Measurements from ENCODE around the gene COL8A1. TPM values are rescaled to one million over a fixed set of nuclear protein-coding genes. Genes with fewer than 3 reads are reported as not detected.

The COL8A1 gene
- total and polyA plus RNA-seq, 2 donors = 0.09 to 5.9 TPM

DNA sequence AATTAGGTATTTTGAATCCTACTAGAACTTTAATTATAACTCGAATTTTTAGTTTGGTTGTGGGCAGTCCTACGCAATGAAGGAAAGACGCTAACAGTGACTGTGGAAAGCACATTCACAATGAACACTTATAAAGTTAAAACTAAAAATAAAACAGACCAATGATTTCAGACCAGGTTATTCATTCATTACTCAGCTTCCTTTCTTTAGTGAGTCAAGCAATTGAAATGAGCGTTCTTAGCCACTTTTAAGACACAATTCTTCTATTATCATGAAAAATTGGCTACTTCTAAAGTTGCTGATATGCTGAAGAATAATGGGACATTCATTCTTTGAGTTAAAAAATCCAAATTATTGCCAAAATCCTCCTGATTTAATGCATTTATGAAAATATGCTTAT, 113.3 kb downstream of the COL8A1 start:
- no peak overlapping the region for H3K4me3 ChIP-seq (ENCODE audit: low read length in 2 of 2)

DNA sequence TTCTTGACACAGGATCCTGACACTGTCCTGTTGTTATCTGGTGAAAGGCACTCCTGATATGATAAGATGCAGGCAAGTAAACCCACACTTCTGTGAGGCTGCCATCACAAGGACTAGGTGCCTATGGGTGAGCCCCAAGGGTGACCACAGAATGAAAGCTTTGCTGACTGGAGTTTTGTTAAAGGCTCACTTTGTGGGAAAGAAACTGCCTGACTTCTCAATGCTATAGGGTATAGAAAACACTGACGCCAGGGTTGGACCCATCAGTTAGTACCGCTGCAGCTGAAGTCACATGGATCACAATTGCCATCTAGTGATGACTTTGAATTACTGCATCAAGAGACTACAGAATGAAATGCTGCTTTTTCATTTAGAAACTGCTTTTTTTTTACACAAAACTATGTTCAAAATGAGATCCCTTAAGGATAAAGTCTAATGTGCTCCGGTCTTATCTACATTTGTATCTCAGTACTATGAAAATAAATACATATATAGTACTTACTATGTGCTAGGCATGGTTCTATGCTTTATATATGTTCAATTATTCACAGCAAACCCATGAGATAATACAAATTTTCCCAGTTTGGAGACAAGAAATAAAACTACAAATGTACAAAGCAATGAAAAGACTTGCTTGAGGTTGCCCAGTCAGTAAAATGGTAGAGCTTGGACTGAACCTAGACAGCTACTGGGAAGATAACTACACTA, 115.0 kb downstream of the COL8A1 start:
- Histone ChIP-seq H3K27ac (ENCODE audit: low read depth in 1 of 2, low read length in 1 of 2) (no peak overlapping the region), H3K4me1 (ENCODE audit: control insufficient read depth in 2 of 2, insufficient read depth in 2 of 2, low read length in 2 of 2) (no peaks in the 10 kb centered on the region), H3K4me3 (ENCODE audit: low read length in 2 of 2) (no peak overlapping the region), H3K9me3 (ENCODE audit: control insufficient read depth in 2 of 2, insufficient read depth in 1 of 2, low read length in 1 of 2) (no peaks in the 10 kb centered on the region), H3K27me3 (ENCODE audit: control insufficient read depth in 2 of 2, insufficient read depth in 1 of 2, low read length in 1 of 2) (no peaks in the 10 kb centered on the region), H3K36me3 (ENCODE audit: control insufficient read depth in 2 of 2, insufficient read depth in 2 of 2, low read length in 1 of 2) (no peaks in the 10 kb centered on the region)
- peak in 7 of 9 donors; percentile 3 to 33 (median 6) for DNase-seq (ENCODE audit: low read depth in 6 of 9, low spot score in 9 of 9)
- WGBS = 3% methylated on average over 3 of the region's 3 CpGs

More for the DNA sequence above, 113.3 kb downstream of the COL8A1 start:
- WGBS = 96% methylated on average over 4 of the region's 4 CpGs
- no peak for DNase-seq (ENCODE audit: low read depth in 6 of 9, low spot score in 9 of 9)
- H3K4me1 ChIP-seq (ENCODE audit: control insufficient read depth in 2 of 2, insufficient read depth in 2 of 2, low read length in 2 of 2) = no peaks in the 10 kb centered on the region
- no peaks in the 10 kb centered on the region for H3K9me3 ChIP-seq (ENCODE audit: control insufficient read depth in 2 of 2, insufficient read depth in 1 of 2, low read length in 1 of 2)
- H3K36me3 ChIP-seq (ENCODE audit: control insufficient read depth in 2 of 2, insufficient read depth in 2 of 2, low read length in 1 of 2) = no peaks in the 10 kb centered on the region
- no peaks in the 10 kb centered on the region for H3K27me3 ChIP-seq (ENCODE audit: control insufficient read depth in 2 of 2, insufficient read depth in 1 of 2, low read length in 1 of 2)
- H3K27ac ChIP-seq (ENCODE audit: low read depth in 1 of 2, low read length in 1 of 2) = no peak overlapping the region

DNA sequence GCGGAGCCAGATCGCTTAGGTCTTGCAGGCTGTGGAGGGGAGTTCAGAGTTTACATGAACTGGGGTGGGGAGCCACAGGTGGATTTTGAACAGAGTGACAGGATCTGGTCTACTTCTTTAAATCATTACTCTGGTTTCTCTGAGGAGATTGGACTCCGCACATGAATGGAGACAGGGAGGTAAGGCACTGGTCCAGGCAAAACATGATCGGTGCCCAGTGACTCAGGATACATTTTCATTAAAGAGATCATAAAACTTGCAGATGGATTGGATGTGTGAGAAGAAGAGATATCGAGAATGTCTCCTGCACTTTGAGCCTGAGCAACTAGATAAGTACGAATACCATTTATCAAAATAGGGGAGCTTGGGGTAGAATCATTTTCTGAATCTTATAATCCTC, 117.4 kb downstream of the COL8A1 start:
- Histone ChIP-seq H3K27ac (ENCODE audit: low read depth in 1 of 2, low read length in 1 of 2) (no peak overlapping the region), H3K4me3 (ENCODE audit: low read length in 2 of 2) (no peak overlapping the region), H3K36me3 (ENCODE audit: control insufficient read depth in 2 of 2, insufficient read depth in 2 of 2, low read length in 1 of 2) (no peaks in the 10 kb centered on the region), H3K27me3 (ENCODE audit: control insufficient read depth in 2 of 2, insufficient read depth in 1 of 2, low read length in 1 of 2) (no peaks in the 10 kb centered on the region), H3K4me1 (ENCODE audit: control insufficient read depth in 2 of 2, insufficient read depth in 2 of 2, low read length in 2 of 2) (no peaks in the 10 kb centered on the region), H3K9me3 (ENCODE audit: control insufficient read depth in 2 of 2, insufficient read depth in 1 of 2, low read length in 1 of 2) (no peaks in the 10 kb centered on the region)
- WGBS = 93% methylated on average over 6 of the region's 6 CpGs
- DNase-seq (ENCODE audit: low read depth in 6 of 9, low spot score in 9 of 9) = no peak

DNA sequence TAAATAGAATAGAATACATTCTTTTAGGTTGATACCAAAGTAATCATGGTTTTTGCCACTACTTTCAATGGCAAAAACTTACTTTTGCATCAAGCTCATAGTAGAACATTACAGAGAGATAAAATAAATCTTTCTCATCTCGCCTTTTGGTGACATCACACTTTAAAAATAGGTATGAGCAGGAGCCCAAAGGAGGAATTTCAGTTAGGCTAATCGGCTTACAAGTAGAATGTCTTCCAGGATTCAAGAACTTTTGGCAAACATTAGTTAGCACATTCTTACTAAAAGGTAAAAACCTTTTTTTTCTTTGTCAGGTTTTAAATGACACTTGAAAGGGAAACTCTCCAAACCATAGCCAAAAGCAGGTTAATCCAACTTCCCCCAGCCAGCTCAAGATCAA, 119.6 kb downstream of the COL8A1 start:
- no peaks in the 10 kb centered on the region for H3K27me3 ChIP-seq (ENCODE audit: control insufficient read depth in 2 of 2, insufficient read depth in 1 of 2, low read length in 1 of 2)
- 89% methylated on average over 2 of the region's 2 CpGs for WGBS
- H3K4me1 ChIP-seq (ENCODE audit: control insufficient read depth in 2 of 2, insufficient read depth in 2 of 2, low read length in 2 of 2) = no peaks in the 10 kb centered on the region
- no peaks in the 10 kb centered on the region for H3K36me3 ChIP-seq (ENCODE audit: control insufficient read depth in 2 of 2, insufficient read depth in 2 of 2, low read length in 1 of 2)
- no peaks in the 10 kb centered on the region for H3K9me3 ChIP-seq (ENCODE audit: control insufficient read depth in 2 of 2, insufficient read depth in 1 of 2, low read length in 1 of 2)
- no peak overlapping the region for H3K27ac ChIP-seq (ENCODE audit: low read depth in 1 of 2, low read length in 1 of 2)
- H3K4me3 ChIP-seq (ENCODE audit: low read length in 2 of 2) = no peak overlapping the region
- DNase-seq (ENCODE audit: low read depth in 6 of 9, low spot score in 9 of 9) = no peak

DNA sequence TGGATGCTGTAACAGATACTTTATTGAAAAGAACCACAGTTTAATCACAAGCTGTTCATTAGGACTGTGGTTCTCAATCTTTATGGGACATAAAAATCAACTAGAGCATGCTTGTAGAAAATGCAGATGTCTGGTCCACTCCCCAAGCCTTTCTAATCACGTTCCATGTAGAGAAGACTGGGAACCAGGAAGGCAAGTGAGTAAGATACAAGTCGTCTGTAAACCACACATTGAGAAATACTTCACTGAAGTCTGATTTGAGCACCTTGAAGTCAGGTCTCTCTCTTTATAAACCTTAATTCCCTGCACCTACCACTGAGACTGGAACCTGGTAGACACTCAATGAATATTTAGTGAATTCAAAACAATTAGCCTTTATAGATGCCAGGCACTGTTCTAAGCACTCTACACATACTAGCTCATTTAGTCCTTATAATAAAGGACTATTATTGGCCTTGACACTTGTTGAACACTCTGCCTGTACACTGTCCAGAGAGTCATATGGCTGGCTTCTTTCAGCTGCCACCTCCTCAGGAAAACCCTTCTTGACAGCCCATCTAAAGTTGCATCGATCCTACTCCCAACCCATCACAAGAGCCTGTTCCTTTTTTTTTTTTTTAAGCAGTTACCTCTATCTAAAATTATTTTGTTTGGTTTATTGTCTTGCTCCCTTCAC, 120.2 kb downstream of the COL8A1 start:
- Histone ChIP-seq H3K36me3 (ENCODE audit: control insufficient read depth in 2 of 2, insufficient read depth in 2 of 2, low read length in 1 of 2) (no peaks in the 10 kb centered on the region), H3K27me3 (ENCODE audit: control insufficient read depth in 2 of 2, insufficient read depth in 1 of 2, low read length in 1 of 2) (no peaks in the 10 kb centered on the region), H3K9me3 (ENCODE audit: control insufficient read depth in 2 of 2, insufficient read depth in 1 of 2, low read length in 1 of 2) (no peaks in the 10 kb centered on the region), H3K4me3 (ENCODE audit: low read length in 2 of 2) (no peak overlapping the region), H3K4me1 (ENCODE audit: control insufficient read depth in 2 of 2, insufficient read depth in 2 of 2, low read length in 2 of 2) (no peaks in the 10 kb centered on the region), H3K27ac (ENCODE audit: low read depth in 1 of 2, low read length in 1 of 2) (no peak overlapping the region)
- WGBS = 90% methylated on average over 3 of the region's 3 CpGs
- DNase-seq (ENCODE audit: low read depth in 6 of 9, low spot score in 9 of 9) = no peak

DNA sequence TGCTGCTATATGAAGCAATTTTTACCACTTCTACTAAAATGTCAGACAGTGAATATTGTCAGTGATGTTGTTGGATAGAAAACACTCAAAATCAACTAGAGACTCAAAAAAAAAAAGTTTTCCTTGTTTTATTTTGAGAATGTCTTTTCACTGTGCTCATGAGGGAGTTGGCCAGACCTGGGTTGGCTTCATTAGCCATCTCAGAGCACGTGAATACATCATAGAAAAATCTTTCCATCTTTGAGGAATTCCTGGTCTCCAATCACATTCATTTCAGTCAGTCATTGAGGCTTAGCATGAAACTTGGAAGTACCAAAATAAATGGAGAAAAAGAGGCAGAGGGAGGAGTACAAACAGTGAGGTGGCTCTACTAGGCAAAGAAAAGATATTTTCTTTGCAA, 121.6 kb downstream of the COL8A1 start:
- no peaks in the 10 kb centered on the region for H3K27me3 ChIP-seq (ENCODE audit: control insufficient read depth in 2 of 2, insufficient read depth in 1 of 2, low read length in 1 of 2)
- no peaks in the 10 kb centered on the region for H3K9me3 ChIP-seq (ENCODE audit: control insufficient read depth in 2 of 2, insufficient read depth in 1 of 2, low read length in 1 of 2)
- H3K4me1 ChIP-seq (ENCODE audit: control insufficient read depth in 2 of 2, insufficient read depth in 2 of 2, low read length in 2 of 2) = no peaks in the 10 kb centered on the region
- WGBS = 80% methylated on average over 1 of the region's 1 CpG
- H3K27ac ChIP-seq (ENCODE audit: low read depth in 1 of 2, low read length in 1 of 2) = no peak overlapping the region
- H3K4me3 ChIP-seq (ENCODE audit: low read length in 2 of 2) = no peak overlapping the region
- no peaks in the 10 kb centered on the region for H3K36me3 ChIP-seq (ENCODE audit: control insufficient read depth in 2 of 2, insufficient read depth in 2 of 2, low read length in 1 of 2)
- DNase-seq (ENCODE audit: low read depth in 6 of 9, low spot score in 9 of 9) = no peak

DNA sequence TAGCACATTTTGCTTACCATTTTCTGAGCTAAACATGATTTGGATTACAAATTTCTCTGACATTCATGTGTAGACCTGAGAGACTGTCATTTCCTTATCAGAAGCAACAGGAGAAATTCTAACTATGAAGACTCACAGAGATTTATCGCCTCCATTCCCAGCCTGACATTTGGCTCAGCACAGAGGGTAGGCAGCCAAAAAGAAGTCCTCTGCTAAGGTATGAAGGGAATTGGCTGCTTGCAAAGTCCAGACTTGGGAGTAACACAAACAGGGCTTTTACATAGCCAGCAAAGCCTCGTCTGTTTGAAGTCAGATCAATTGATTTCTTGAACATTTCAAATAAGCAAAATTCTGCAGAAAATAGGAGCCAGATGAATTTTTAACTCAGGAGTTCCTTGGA, 122.2 kb downstream of the COL8A1 start:
- H3K4me1 ChIP-seq (ENCODE audit: control insufficient read depth in 2 of 2, insufficient read depth in 2 of 2, low read length in 2 of 2) = no peaks in the 10 kb centered on the region
- H3K27ac ChIP-seq (ENCODE audit: low read depth in 1 of 2, low read length in 1 of 2) = no peak overlapping the region
- H3K27me3 ChIP-seq (ENCODE audit: control insufficient read depth in 2 of 2, insufficient read depth in 1 of 2, low read length in 1 of 2) = no peaks in the 10 kb centered on the region
- H3K9me3 ChIP-seq (ENCODE audit: control insufficient read depth in 2 of 2, insufficient read depth in 1 of 2, low read length in 1 of 2) = no peaks in the 10 kb centered on the region
- H3K36me3 ChIP-seq (ENCODE audit: control insufficient read depth in 2 of 2, insufficient read depth in 2 of 2, low read length in 1 of 2) = no peaks in the 10 kb centered on the region
- DNase-seq (ENCODE audit: low read depth in 6 of 9, low spot score in 9 of 9) = no peak
- 92% methylated on average over 2 of the region's 2 CpGs for WGBS
- no peak overlapping the region for H3K4me3 ChIP-seq (ENCODE audit: low read length in 2 of 2)

DNA sequence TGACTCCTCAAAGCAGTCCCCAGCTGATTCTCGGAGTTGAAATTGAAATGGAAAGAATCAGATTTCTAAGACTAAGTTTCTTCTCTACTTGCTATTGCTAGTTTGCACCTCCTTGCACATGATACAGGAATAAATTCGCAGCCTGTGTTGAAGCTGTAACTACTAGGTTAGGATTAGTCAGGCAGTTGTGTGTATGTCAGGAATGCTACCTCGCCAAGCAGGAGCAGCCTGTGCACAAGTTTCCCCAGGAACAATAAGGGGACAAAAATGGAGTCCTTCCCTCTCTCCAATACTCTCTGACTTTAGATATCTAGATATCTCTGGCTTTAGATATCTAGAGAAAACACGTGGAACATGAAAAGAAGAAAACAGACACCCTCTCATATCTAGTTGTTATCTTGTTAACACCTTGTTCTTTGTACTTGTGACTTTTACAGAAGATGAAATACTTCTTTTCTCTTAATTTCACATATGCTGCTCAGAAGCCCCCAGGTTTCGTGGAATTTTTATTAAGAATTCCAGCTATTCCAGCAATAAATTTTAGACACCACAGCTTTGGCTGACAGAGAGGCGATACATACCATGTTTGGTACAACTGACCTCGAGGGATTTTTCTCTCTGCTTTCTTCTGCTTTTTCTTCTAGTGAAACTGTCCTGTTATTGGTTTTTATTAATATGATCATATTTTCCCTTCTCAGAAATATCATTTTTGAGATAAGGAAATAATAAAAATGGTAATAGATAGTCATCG, 123.2 kb downstream of the COL8A1 start:
- 90% methylated on average over 8 of the region's 8 CpGs for WGBS
- no peak for DNase-seq (ENCODE audit: low read depth in 6 of 9, low spot score in 9 of 9)
- Histone ChIP-seq H3K36me3 (ENCODE audit: control insufficient read depth in 2 of 2, insufficient read depth in 2 of 2, low read length in 1 of 2) (no peaks in the 10 kb centered on the region), H3K4me3 (ENCODE audit: low read length in 2 of 2) (no peak overlapping the region), H3K27me3 (ENCODE audit: control insufficient read depth in 2 of 2, insufficient read depth in 1 of 2, low read length in 1 of 2) (no peaks in the 10 kb centered on the region), H3K4me1 (ENCODE audit: control insufficient read depth in 2 of 2, insufficient read depth in 2 of 2, low read length in 2 of 2) (no peaks in the 10 kb centered on the region), H3K27ac (ENCODE audit: low read depth in 1 of 2, low read length in 1 of 2) (no peak overlapping the region), H3K9me3 (ENCODE audit: control insufficient read depth in 2 of 2, insufficient read depth in 1 of 2, low read length in 1 of 2) (no peaks in the 10 kb centered on the region)

DNA sequence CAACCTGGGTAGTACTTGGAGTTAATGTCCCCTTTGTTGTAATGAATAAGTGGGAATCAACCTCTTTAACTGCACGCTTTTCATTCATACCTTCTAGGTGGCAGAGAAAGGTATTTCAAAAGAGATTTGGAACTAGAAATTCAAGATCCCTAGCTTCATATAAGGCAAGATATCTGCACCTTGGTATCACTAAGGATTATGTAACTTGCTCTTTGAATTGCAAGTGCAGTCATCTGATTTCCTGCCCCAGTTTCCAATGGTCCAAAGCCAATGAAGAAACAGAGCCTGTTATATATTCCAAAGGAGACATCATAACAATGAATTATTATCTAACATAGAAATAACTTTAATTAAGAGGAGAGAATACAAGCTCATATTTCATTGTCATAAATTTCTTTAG, 124.5 kb downstream of the COL8A1 start:
- no peaks in the 10 kb centered on the region for H3K9me3 ChIP-seq (ENCODE audit: control insufficient read depth in 2 of 2, insufficient read depth in 1 of 2, low read length in 1 of 2)
- H3K4me3 ChIP-seq (ENCODE audit: low read length in 2 of 2) = no peak overlapping the region
- WGBS = 97% methylated on average over 1 of the region's 1 CpG
- H3K4me1 ChIP-seq (ENCODE audit: control insufficient read depth in 2 of 2, insufficient read depth in 2 of 2, low read length in 2 of 2) = no peaks in the 10 kb centered on the region
- DNase-seq (ENCODE audit: low read depth in 6 of 9, low spot score in 9 of 9) = no peak
- no peaks in the 10 kb centered on the region for H3K27me3 ChIP-seq (ENCODE audit: control insufficient read depth in 2 of 2, insufficient read depth in 1 of 2, low read length in 1 of 2)
- no peak overlapping the region for H3K27ac ChIP-seq (ENCODE audit: low read depth in 1 of 2, low read length in 1 of 2)
- no peaks in the 10 kb centered on the region for H3K36me3 ChIP-seq (ENCODE audit: control insufficient read depth in 2 of 2, insufficient read depth in 2 of 2, low read length in 1 of 2)

All from thymus (tissue), 11 donors.